GM23338 (cell line): ENCODE measurements around the gene GIGYF2. TPM values are rescaled to one million over a fixed set of nuclear protein-coding genes. Genes with fewer than 3 reads are reported as not detected.
A peak's percentile ranks its signal among the peaks of the same experiment; 100 is the strongest.

Experiments
- ATAC-seq: fragments of 200-7000 bp; cut with Tn5 transposase; 3 replicates; pipeline ENCODE4 v1.9.1; 2020
- DNase-seq: peaks from one replicate; pipeline ENCODE4 v3.0.0-alpha.2; 2015; ENCODE audit warnings: low spot score
- H2AFZ ChIP-seq: fragments of 200-600 bp; sonication (generic); 2 replicates; pipeline ENCODE4 v1.8.0; 2016; ENCODE audit warnings: antibody characterized with exemption, mild to moderate bottlenecking, moderate library complexity
- H3F3A ChIP-seq: fragments of 200-600 bp; sonication (generic); replicated peaks from 2 replicates; pipeline ENCODE4 v1.8.0; 2017; ENCODE audit warnings: antibody characterized with exemption, mixed run types, low read depth
- H3K27ac ChIP-seq: fragments of 200-600 bp; sonication (generic); 2 replicates; pipeline ENCODE4 v1.6.1; 2016; ENCODE audit warnings: low read depth
- H3K27me3 ChIP-seq: fragments of 200-600 bp; sonication (generic); 2 replicates; pipeline ENCODE4 v1.8.0; 2016; ENCODE audit warnings: mild to moderate bottlenecking, mixed run types, moderate library complexity; ENCODE audit not compliant: insufficient read depth
- H3K36me3 ChIP-seq: fragments of 200-600 bp; sonication (generic); 2 replicates; pipeline ENCODE4 v1.8.0; 2016; ENCODE audit warnings: mild to moderate bottlenecking; ENCODE audit not compliant: insufficient read depth
- H3K4me1 ChIP-seq: fragments of 200-600 bp; sonication (generic); 2 replicates; pipeline ENCODE4 v1.8.0; 2016; ENCODE audit warnings: mild to moderate bottlenecking, moderate library complexity; ENCODE audit not compliant: insufficient read depth
- H3K4me2 ChIP-seq: fragments of 200-600 bp; sonication (generic); 2 replicates; pipeline ENCODE4 v1.7.1; 2017; ENCODE audit warnings: mixed run types
- H3K4me3 ChIP-seq: fragments of 200-600 bp; sonication (generic); 2 replicates; pipeline ENCODE4 v1.6.1; 2016; ENCODE audit warnings: mixed run types
- H3K79me2 ChIP-seq: fragments of 200-600 bp; sonication (generic); replicated peaks from 2 replicates; pipeline ENCODE4 v1.8.0; 2017; ENCODE audit warnings: mild to moderate bottlenecking; ENCODE audit not compliant: insufficient read depth
- H3K9me2 ChIP-seq: fragments of 200-600 bp; sonication (generic); 2 replicates; pipeline ENCODE4 v1.8.0; 2017; ENCODE audit not compliant: insufficient read depth
- H4K20me1 ChIP-seq: fragments of 200-600 bp; sonication (generic); replicated peaks from 2 replicates; pipeline ENCODE4 v1.8.0; 2017; ENCODE audit warnings: mild to moderate bottlenecking; ENCODE audit not compliant: insufficient read depth
- H3K27ac Mint-ChIP-seq: 2 replicates; pipeline ENCODE4 v1.8.0; 2020; ENCODE audit warnings: inconsistent platforms, mild to moderate bottlenecking, moderate library complexity, mixed read lengths
- H3K27me3 Mint-ChIP-seq: 3 replicates; pipeline ENCODE4 v1.8.0; 2022; ENCODE audit warnings: low read depth, mild to moderate bottlenecking, moderate library complexity, mixed read lengths, inconsistent platforms; ENCODE audit not compliant: insufficient read depth, poor library complexity
- H3K36me3 Mint-ChIP-seq: 3 replicates; pipeline ENCODE4 v1.8.0; 2021; ENCODE audit warnings: low read depth, mild to moderate bottlenecking, inconsistent platforms, moderate library complexity, mixed read lengths
- H3K4me1 Mint-ChIP-seq: 3 replicates; pipeline ENCODE4 v1.8.0; 2020; ENCODE audit warnings: mild to moderate bottlenecking, inconsistent platforms, mixed read lengths
- H3K4me3 Mint-ChIP-seq: 3 replicates; pipeline ENCODE4 v1.8.0; 2021; ENCODE audit warnings: moderate library complexity, mild to moderate bottlenecking, inconsistent platforms, mixed read lengths
- H3K9me3 Mint-ChIP-seq: 3 replicates; pipeline ENCODE4 v1.8.0; 2020; ENCODE audit warnings: moderate library complexity, mild to moderate bottlenecking, inconsistent platforms, mixed read lengths
- CREB1 ChIP-seq: fragments of 250-450 bp; sonication (Bioruptor Pico); IDR thresholded peaks from 2 replicates; pipeline ENCODE4 v1.5.0; 2020; ENCODE audit warnings: low read depth, mild to moderate bottlenecking, moderate library complexity
- CTCF ChIP-seq, 2 experiments: fragments of 200-600 bp in 1 of 2; sonication (generic) in 1 of 2; conservative IDR thresholded peaks; 2 replicates each; pipeline versions ENCODE4 v1.5.1 to v1.6.1; 2016 to 2017; ENCODE audit warnings: antibody characterized with exemption in 2 of 2, low read depth in 2 of 2, mild to moderate bottlenecking in 2 of 2, moderate library complexity in 1 of 2
- EZH2 ChIP-seq: fragments of 200-600 bp; sonication (generic); IDR thresholded peaks from one replicate; pipeline ENCODE4 v1.8.0; 2017; ENCODE audit warnings: antibody characterized with exemption, mild to moderate bottlenecking, low read depth; ENCODE audit not compliant: unreplicated experiment
- JUNB ChIP-seq: IDR thresholded peaks from one replicate; pipeline ENCODE4 v1.6.1; 2016; ENCODE audit warnings: antibody characterized with exemption; ENCODE audit not compliant: unreplicated experiment
- NANOG ChIP-seq: IDR thresholded peaks from 2 replicates; pipeline ENCODE4 v1.6.1; 2016; ENCODE audit warnings: antibody characterized with exemption, borderline replicate concordance
- POLR2AphosphoS5 ChIP-seq: IDR thresholded peaks from 2 replicates; pipeline ENCODE4 v1.6.1; 2016; ENCODE audit warnings: antibody characterized with exemption, low read depth
- REST ChIP-seq: IDR thresholded peaks from one replicate; pipeline ENCODE4 v1.6.1; 2018; ENCODE audit warnings: antibody characterized with exemption; ENCODE audit not compliant: unreplicated experiment
- STAT1 ChIP-seq: IDR thresholded peaks from one replicate; pipeline ENCODE4 v1.6.1; 2016; ENCODE audit warnings: antibody characterized with exemption; ENCODE audit not compliant: unreplicated experiment
- polyA plus RNA-seq: library from polyadenylated mRNA; unstranded; fragments of >200 nt; fragmentation: Nextera tagmentation; extraction: Ambion mirVana; gene quantifications from 2 replicates; pipeline ENCODE4 v1.2.1, GENCODE V29; 2016
- total RNA-seq: library from RNA; depleted of rRNA; stranded (reverse); fragments of >200 nt; shearing (Covaris generic); gene quantifications from 2 replicates; pipeline ENCODE4 v1.2.3, GENCODE V29; 2014
- TF ChIP-seq, protein P1 (sequence below): fragments of 250-450 bp; sonication (Bioruptor Pico); IDR thresholded peaks from 2 replicates; pipeline ENCODE4 v1.5.0; 2020; ENCODE audit warnings: mild to moderate bottlenecking, moderate library complexity

The GIGYF2 gene
- total and polyA plus RNA-seq, 2 experiments from 2014 or later, result 48.9 to 104 TPM

DNA sequence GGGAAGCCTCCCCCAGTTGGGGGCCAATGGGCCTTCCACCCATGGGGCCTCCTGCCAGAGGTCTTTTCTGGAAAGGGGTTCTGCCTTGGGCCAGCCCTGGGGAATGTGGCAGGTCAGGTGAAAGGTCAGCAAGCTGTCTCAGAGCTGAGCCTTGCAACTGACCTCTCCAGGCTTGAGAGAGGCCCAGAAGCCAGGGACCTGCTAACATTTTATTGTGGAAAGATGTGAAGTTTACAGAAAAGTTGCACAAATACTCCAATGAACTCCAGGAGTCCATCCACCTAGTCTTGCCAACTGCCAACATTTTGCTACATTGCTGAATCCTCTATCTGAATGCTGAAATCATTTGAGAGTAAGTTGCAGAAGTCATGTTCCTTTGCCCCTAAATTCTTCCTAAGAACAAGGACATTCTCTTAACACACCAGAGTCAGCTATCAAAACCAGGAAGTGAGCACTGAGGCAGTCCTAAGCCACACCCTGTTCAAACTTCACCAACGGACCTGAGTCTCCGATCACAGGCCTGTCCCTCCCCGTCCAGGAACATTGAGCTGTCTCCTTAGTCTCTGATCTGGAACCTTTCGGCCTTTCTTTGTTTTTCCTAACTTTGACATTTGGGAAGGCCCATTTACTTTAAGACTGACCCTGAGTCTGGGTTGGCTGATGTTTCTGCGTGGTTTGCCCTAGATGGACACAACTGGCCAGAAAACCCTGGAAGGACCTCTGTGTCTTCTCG, 176.9 kb downstream of the GIGYF2 start (continued):
- no peak for TF ChIP-seq CREB1 (CRISPR knock-in tag)
- TF ChIP-seq POLR2AphosphoS5, result no peak
- TF ChIP-seq CTCF (conservative IDR thresholded peaks at IDR 0.05; ENCODE audit: low read depth in 2 of 2), result no peak
- no peak for TF ChIP-seq EZH2
- TF ChIP-seq JUNB, result no peak

DNA sequence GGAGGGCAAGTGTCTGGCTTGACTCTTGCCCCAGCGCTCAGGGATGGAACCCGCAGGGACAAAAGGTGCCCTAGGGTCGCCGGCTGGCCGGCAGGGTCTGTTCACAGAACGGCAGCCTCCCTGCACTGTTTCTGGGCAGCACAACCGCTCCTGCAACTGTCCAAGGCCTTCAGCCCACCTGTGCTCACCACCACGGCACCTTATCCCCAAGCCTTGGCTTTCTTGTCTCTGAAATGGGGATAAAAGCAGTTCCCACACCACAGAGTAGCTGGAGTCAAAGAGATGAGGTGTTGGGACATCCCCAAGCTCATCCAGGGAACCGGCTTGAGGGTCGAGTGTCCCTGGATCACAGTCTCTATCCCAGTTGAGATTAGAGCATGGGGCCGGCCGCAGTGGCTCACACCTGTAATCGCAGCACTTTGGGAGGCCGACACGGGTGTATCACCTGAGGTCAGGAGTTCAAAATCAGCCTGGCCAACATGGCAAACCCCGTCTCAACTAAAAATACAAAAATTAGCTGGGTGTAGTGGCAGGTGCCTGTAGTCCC, 177.6 kb downstream of the GIGYF2 start:
- Histone ChIP-seq H3K4me2 (no peak overlapping the region), H3K27ac (no peak overlapping the region), H3K27me3 (peaks cover 28% of the 10 kb centered on the region), H3K36me3 (no peaks in the 10 kb centered on the region), H4K20me1 (no peaks in the 10 kb centered on the region), H3K9me2 (no peaks in the 10 kb centered on the region), H2AFZ (no peak overlapping the region), H3K4me3 (no peak overlapping the region), H3F3A (no peaks in the 10 kb centered on the region), H3K4me1 (no peaks in the 10 kb centered on the region; the same call in 1 of the 2 replicates), H3K79me2 (no peaks in the 10 kb centered on the region)
- Mint-ChIP-seq H3K27me3 (peaks cover 32% of the 10 kb centered on the region), H3K36me3 (no peaks in the 10 kb centered on the region), H3K27ac (no peak overlapping the region), H3K9me3 (no peaks in the 10 kb centered on the region), H3K4me3 (peak overlapping the region; percentile 65), H3K4me1 (peaks cover 7% of the 10 kb centered on the region)
- TF ChIP-seq, protein P1, sequence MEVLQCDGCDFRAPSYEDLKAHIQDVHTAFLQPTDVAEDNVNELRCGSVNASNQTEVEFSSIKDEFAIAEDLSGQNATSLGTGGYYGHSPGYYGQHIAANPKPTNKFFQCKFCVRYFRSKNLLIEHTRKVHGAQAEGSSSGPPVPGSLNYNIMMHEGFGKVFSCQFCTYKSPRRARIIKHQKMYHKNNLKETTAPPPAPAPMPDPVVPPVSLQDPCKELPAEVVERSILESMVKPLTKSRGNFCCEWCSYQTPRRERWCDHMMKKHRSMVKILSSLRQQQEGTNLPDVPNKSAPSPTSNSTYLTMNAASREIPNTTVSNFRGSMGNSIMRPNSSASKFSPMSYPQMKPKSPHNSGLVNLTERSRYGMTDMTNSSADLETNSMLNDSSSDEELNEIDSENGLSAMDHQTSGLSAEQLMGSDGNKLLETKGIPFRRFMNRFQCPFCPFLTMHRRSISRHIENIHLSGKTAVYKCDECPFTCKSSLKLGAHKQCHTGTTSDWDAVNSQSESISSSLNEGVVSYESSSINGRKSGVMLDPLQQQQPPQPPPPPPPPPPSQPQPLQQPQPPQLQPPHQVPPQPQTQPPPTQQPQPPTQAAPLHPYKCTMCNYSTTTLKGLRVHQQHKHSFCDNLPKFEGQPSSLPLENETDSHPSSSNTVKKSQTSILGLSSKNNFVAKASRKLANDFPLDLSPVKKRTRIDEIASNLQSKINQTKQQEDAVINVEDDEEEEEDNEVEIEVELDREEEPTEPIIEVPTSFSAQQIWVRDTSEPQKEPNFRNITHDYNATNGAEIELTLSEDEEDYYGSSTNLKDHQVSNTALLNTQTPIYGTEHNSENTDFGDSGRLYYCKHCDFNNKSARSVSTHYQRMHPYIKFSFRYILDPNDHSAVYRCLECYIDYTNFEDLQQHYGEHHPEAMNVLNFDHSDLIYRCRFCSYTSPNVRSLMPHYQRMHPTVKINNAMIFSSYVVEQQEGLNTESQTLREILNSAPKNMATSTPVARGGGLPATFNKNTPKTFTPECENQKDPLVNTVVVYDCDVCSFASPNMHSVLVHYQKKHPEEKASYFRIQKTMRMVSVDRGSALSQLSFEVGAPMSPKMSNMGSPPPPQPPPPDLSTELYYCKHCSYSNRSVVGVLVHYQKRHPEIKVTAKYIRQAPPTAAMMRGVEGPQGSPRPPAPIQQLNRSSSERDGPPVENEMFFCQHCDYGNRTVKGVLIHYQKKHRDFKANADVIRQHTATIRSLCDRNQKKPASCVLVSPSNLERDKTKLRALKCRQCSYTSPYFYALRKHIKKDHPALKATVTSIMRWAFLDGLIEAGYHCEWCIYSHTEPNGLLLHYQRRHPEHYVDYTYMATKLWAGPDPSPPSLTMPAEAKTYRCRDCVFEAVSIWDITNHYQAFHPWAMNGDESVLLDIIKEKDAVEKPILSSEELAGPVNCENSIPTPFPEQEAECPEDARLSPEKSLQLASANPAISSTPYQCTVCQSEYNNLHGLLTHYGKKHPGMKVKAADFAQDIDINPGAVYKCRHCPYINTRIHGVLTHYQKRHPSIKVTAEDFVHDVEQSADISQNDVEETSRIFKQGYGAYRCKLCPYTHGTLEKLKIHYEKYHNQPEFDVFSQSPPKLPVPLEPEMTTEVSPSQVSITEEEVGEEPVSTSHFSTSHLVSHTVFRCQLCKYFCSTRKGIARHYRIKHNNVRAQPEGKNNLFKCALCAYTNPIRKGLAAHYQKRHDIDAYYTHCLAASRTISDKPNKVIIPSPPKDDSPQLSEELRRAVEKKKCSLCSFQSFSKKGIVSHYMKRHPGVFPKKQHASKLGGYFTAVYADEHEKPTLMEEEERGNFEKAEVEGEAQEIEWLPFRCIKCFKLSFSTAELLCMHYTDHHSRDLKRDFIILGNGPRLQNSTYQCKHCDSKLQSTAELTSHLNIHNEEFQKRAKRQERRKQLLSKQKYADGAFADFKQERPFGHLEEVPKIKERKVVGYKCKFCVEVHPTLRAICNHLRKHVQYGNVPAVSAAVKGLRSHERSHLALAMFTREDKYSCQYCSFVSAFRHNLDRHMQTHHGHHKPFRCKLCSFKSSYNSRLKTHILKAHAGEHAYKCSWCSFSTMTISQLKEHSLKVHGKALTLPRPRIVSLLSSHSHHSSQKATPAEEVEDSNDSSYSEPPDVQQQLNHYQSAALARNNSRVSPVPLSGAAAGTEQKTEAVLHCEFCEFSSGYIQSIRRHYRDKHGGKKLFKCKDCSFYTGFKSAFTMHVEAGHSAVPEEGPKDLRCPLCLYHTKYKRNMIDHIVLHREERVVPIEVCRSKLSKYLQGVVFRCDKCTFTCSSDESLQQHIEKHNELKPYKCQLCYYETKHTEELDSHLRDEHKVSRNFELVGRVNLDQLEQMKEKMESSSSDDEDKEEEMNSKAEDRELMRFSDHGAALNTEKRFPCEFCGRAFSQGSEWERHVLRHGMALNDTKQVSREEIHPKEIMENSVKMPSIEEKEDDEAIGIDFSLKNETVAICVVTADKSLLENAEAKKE (CRISPR knock-in tag), result no peak
- TF ChIP-seq STAT1, result no peak
- no peak for TF ChIP-seq REST
- TF ChIP-seq NANOG, result no peak
- ATAC-seq, result no peak
- no peak for DNase-seq
